HG02840 (cell line): Measurements from ENCODE around the gene PRKG1.

ENCODE experiments used
- ATAC-seq: cut with Tn5 transposase; IDR thresholded peaks from one replicate; pipeline ENCODE4 v1.9.1; 2021; ENCODE audit warnings: mild to moderate bottlenecking, moderate library complexity, moderate number of reproducible peaks; ENCODE audit not compliant: unreplicated experiment, low FRiP score

The PRKG1 gene

GRCh38 chr10:51766423-51767102 is 692.3 kb downstream of the PRKG1 start:
- ATAC-seq, result no peak

GRCh38 chr10:51767103-51767763 is 692.9 kb downstream of the PRKG1 start:
- no peak for ATAC-seq

- no peak for ATAC-seq
These were observed 694.7 kb downstream of the PRKG1 start for GRCh38 chr10:51768886-51769465.

- no peak for ATAC-seq
These were observed 696.4 kb downstream of the PRKG1 start for GRCh38 chr10:51770709-51771108.

DNA sequence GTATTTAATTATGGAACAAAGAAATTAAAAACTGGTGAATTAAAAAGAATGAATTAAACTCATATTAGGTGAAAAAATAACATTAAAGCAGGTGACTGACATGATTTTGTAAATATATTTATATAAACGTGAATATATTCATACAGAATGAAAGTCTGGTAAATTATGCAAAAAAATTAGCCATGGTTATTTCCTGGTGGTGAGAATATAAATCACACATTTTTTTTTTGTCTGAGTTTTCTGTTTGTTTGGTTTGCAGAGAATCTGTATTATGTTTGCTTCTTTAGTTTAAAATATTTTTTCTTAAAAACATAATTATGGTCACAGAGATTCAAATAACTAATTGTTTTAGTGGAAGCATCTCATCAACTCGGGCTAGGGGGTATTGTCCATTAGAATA is 698.1 kb downstream of the PRKG1 start:
- no peak for ATAC-seq

GRCh38 chr10:51773681-51774080 is 699.4 kb downstream of the PRKG1 start:
- no peak for ATAC-seq

GRCh38 chr10:51783941-51784340 is 709.7 kb downstream of the PRKG1 start:
- no peak for ATAC-seq

DNA sequence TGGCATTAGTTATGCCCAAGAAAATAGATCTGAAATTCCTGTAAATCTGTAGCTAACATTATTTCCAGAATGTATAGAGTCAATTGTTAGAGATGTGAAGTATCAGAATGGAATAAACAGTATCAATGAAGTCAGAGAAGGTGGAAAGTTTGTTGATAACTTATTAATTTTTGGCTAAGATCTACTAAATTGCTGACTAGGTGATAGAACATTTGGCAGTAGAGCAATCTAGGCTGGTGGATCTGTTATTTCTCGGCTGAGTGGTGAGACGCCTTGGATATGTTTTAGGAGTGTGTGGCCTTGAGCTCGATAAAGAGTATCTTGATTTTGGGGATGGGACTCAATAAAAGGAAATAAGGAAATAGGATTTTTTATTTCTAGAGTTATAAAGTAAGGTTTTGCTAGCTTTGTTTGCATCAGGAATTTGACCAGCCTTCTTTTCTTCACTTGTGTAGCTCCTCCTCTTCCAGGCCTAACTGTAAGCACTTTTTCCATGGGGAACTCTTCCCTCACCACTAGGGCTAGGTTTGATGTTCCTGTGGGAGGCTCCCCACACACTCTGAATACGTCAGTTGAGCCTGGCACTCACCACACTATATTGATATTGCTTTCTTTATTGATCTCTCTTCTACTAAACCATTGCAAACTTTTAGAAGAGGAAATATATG is 711.9 kb downstream of the PRKG1 start:
- no peak for ATAC-seq

DNA sequence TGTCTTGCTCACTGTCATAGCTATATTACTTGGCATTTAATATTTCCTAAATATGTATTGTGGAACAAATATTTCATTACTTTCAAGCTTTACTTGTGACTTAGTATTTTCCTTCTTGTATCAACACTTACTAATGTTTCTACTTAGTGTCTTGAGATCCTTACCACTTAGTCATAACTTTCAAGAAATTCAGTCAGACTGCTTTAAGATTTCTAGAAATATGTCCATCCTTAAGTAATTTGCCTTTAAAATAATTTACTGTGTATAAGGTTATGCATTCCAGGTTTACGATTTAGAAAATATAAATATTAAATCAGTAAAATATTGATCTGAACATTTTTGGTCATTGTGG is 712.4 kb downstream of the PRKG1 start:
- no peak for ATAC-seq

DNA sequence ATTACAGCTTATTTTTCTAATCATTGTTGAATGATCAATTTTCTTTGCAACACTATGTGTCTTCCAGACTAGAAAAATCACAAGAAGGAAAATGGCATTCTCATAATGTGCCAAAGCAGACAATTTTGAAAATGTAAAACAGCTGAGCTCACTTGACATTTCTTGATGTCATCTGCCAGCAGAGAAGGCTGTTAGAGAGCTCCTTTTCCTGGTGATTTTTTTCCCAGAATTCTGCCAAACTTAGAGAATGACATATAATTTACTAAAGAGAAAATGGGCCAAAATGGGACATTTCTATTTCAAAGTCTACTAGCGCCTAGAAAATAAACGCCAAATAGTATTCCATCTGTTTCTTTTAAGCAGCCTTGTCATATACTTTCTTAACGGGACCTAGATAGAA is 714.0 kb downstream of the PRKG1 start:
- ATAC-seq, result no peak

DNA sequence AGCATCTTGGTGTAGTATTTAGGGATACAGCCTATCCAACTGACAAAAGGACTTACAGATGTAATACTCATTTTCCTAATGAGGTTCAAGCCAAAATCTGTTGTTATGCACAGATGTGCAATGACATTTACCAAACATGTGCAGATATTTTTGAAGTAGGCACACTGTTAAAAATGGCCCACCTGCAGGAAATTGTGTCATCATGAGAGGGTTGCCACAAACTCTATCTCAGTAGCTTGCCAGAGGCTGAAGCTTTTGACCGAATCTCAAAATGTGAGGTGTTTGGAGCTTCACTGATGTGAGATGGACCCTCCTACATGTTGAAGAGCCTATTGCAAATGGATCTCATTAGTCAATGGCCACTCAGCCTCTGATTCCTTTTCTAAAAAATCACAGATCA is 714.8 kb downstream of the PRKG1 start:
- no peak for ATAC-seq

DNA sequence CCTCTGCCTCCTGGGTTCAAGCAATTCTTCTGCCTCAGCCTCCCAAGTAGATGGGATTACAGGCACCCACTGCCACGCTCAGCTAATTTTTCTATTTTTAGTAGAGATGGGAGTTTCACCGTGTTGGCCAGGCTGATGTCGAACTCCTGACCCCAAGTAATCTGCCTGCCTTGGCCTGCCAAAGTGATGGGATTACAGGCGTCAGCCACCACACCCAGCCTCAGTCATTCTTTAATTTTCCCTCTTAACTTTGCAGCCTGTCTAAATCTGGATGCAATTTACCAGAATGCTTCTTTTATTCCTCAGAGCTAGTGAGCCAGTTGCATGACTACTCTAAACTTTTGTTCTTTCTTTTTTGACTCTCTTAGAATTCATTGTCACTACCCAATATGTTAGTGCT is 715.6 kb downstream of the PRKG1 start:
- no peak for ATAC-seq

DNA sequence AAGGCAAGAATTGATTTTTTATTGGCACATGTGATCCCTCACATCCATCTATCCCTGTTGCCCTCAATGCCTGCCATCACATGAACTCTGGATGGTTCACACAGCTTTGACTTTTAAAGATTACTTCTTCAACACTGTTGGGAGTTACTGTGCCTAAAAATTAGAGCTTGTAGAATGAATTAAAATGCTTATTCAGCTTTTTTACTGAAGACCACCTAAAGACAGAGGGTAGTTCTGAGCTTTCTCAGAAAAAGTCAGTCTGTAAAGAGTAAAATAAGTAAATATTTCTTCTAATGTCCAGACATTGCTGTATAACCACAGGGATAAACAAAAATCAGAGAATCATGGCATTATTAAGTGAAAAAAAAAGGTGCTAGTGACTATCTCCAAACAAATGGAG is 718.4 kb downstream of the PRKG1 start:
- ATAC-seq, result no peak

DNA sequence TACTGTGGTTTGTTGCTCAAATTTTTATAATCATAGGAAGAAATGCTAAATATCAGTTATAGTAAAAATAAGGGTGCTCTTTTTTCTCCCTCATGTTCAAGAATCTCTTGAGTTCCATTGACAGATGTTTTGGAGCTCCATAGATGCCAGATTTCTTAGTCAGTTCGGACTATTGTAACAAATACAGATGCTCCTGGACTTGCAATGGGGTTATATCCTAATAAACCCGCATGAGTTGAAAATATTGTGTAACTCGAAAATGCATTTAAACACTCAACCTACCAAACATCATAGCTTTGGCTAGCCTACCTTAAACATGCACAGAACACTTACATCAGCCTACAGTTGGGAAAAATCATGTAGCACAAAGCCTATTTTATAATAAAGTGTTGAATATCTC is 725.8 kb downstream of the PRKG1 start:
- ATAC-seq, result no peak

DNA sequence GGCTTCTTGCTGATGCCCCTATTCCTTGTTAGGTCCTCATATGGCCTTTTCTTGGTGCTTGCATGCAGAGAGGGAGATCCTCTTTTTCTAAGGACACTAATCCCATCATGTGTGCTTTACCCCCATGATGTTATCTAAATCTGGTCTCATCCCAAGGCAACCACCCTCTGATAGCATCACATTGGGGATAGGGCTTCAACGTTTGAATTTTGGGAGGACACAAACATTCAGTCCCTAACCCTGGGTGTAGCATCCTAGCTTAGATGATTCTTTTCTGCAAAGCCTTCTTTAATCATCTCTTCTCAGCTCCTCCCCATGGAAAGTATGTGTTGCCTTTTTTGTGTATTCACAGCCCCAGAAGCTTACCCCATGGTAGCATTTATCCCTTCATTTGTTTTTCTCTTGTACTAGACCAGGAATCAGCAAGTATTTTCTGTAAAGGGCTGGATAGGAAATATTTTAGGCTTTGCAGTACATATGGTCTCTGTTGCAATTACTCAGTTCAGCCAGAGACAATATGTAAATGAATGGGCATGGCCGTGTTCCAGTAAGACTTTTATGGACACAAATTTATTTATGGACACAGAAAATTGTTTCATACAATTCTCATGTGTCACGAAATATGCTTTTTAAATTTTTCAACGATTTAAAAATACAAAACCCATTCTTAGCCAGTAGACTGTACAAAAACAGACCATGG is 726.6 kb downstream of the PRKG1 start:
- ATAC-seq, result no peak

DNA sequence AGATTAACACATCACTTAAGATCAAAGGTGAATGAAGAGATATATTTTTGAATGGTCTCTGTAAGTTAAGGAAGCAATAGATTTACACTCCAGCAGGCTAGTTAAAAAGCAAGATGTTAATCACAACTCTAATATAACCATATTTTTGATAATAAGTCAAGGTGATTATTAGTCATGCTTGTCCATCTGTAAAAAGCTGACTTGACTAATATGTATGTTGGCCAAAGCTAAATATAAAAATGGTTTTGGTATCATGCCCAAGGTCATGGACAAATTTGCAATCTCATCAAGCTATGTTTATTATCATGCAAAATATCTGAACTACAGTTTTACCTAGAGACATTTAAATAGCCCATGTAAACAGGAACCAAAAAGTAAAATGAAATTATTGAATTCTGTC is 727.7 kb downstream of the PRKG1 start:
- no peak for ATAC-seq

DNA sequence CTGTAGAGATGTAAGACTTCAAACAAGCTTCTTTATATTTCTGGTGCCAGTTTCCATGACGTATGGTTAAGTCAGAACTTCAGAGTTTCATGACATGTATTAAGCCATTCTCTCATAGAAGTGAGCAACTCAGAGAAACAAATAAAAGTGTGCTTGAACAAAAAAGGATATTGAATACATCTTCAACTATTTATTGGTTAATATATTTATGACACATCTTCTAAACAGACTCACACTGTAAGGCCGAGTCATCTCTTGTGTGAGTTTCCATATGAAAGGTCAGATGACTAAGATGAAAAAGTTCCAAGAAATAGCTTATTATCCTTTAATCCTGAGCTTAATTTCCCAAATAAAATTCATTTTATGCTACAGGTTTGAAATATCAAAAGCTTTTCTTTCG is 730.6 kb downstream of the PRKG1 start:
- no peak for ATAC-seq

DNA sequence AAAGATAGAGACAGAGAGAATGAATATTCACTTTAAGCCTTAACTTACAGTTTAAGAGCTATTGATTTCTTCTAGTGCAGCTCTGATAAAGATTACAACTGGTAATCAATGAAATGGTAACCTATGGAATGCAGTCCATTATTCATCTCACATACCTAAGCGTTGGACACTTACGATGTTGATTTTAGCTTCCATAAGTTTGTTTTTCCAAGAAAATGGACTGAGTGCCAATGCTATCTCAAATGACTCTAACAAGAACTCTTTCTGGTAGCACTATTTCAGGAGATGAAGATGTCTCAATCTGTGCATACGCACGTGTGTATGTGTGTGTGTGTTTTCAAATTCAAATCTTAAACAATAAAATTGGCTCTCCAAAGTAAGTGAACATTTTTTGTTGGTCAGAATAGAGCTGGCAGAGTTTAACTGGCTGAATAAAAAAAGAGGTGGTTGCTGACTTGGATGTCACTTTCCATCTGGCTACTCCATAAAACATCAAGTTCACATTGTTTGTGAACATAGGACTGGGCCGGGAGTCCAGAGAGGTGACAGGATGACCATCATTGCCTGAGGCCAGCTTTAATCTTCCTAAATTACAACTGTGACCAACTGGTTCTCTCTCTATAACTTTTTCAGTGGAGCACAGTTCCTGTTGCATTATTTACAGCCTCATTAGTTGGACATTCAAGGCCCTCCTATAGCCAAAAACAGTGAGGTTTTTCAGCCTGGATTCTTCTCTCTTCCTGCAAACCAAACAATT is 732.0 kb downstream of the PRKG1 start:
- no peak for ATAC-seq

DNA sequence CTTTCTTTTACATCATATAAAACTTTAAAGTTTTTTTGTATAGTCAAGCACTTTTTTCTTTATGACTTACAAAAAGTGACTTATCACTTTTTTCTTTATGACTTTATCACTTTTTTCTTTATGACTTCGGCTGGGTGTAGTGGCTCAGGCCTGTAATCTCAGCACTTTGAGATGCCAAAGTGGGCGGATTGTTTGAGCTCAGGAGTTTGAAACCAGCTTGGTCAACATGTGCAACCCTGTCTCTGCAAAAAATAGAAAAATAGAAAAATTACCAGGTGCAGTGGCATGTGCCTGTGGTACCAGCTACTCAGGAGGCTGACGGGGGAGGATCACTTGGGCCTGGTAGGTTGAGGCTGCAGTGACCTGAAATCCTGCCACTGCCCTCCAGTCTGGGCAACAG is 733.9 kb downstream of the PRKG1 start:
- no peak for ATAC-seq

DNA sequence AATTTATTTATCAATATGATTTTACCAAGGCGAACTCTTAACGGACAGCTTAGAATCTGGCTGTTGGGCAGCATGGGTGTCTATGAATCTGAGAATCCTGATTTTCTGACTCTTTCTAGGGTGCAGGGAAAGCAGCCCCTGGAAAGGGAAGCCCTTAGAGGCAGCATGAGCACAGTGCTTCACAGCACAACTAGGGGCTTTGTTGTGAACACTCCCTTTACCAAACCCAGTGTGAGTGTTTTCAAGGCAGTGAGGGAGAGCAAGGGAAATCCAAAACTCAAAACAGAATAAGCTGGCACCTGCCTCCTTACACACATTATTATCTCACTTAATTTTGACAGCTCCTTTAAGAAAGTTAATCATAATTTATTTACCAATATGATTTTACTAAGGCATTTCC is 741.4 kb downstream of the PRKG1 start:
- ATAC-seq, result no peak
